Activated T-helper 1 cell treated with anti-CD3 and anti-CD28 coated beads, Interleukin-2, amount 50 U/mL, for 16 hours (primary cell): ENCODE data around the gene C9orf43.
"Not testable (repeated sequence)": the region's sequence is repeated elsewhere in the genome, so short reads cannot be mapped to it uniquely, and the experiment has no call there.

ENCODE experiments used
- DNase-seq, 2 donors: peaks; one replicate each; pipeline ENCODE4 v3.0.0-alpha.2; 2020; ENCODE audit warnings: low read depth in 1 of 2, low spot score in 1 of 2

Gene C9orf43

DNA sequence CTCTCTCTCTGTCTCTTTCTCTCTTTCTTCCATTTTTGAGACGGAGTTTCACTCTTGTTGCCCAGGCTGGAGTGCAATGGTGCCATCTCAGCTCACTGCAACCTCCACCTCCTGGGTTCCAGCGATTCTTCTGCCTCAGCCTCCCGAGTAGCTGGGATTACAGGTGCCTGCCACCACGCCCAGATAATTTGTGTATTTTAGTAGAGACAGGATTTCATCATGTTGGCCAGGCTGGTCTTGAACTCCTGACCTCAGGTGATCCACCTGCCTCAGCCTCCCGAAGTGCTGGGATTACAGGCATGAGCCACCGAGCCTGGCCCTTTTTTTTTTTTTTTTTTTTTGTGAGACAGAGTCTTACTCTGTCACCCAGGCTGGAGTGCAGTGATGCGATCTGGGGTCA lies 29.1 kb upstream of the C9orf43 start:
- not testable (repeated sequence) for DNase-seq

- DNase-seq = no peak
Measured at GRCh38 chr9:113381909-113382411, 28.6 kb upstream of the C9orf43 start.

DNA sequence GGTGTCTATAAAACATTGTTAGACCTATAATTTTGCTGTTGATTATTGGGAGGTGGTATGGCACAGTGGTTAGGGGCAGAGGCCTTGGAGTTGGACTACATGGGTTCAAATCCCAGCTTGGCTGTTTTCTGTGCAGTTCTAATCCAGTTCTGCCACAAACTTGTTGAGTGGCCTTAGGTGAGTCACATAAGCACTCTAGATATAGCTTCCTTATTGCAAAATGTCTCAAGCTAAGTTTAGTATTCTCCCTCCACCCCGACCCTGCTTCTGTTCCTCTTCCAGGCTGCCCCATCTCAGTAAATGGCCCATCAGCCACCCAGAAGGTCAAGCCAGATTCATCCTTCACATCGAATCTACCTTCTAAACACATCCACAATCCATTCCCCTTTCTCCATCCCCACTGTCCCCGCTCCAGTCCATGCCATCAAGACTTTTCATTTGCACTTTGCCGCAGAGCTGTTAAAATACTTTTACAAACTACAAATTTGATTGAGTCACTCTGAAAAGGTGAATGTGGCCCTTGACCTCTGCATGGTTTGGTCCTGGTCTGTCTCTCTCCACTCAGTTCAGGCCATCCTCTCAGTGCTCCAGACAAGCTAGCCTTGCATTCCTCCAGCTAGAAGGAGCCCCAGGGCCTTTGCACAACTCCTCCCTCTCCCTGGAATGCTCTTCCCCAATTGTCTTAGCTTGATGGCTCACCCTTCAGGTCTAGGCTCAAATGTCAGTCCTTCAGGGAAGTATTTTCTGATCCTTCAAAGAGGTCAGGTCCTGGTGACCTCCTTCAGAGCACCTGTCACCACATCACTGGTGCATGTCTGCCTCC lies 23.8 kb upstream of the C9orf43 start:
- no peak for DNase-seq

- no peak for DNase-seq
Measured at GRCh38 chr9:113387560-113388230, 22.9 kb upstream of the C9orf43 start.

GRCh38 chr9:113388833-113389232 lies 21.7 kb upstream of the C9orf43 start:
- no peak for DNase-seq

GRCh38 chr9:113389451-113389850 lies 21.1 kb upstream of the C9orf43 start:
- no peak for DNase-seq

GRCh38 chr9:113390192-113390960 lies 20.2 kb upstream of the C9orf43 start:
- DNase-seq = no peak

DNA sequence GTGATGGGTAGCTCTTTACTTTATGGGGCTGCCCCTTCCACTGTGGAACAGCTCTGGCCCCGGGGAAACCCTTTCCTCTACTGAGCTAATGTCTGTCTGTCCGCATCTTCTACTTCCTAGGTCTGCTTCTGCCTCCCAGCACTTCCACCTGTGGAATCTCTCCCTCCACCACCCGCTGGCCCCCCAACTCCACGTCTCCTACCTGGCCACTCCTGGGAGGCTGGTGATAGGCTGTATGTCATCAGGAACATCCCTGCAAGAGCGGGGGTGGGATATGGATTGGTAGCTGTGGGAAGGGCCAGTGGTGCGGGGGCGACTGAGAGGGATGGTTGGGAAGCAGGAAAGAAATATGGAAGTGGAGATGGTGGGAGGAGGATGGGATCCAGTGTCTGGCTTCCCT lies 18.6 kb upstream of the C9orf43 start:
- no peak for DNase-seq

- DNase-seq = no peak
Measured at GRCh38 chr9:113393281-113393680, 17.3 kb upstream of the C9orf43 start.

DNA sequence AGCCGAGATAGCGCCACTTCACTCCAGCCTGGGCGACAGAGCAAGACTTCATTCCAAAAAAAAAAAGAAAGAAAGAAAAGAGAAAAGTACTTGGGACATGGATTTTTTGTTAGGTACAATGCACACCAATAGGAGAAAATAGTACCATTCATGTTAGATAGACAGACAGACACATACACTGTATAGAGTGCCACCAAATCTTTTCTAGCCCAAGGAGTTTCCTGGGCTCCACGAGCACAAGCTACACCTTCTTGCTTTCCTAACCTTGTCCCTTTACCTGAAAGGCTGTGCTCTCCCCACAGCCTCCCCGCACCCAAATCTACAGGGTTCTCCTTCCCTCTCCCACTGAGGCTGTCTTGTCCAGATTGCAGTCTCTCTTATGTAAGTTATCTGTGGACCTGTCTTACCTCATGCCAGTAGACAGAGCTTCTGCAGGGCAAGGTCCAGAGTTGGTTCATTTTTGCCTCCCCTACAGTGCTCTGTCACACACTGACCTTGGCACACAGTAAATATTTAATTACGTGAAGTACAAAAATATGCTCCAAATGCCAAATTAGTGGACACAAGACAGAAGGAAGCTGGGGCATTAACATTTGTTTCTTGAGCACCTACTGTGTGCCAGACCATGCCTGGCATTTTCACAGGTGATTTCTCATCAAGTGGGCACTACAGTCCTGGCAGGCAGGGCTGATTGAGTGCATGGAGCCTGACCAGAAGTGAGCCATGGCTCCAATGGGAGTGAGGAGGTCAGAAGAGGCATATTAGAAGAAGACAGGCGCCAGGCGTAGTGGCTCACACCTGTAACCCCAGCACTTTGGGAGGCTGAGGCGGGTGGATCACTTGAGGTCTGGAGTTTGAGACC lies 15.3 kb upstream of the C9orf43 start:
- no peak for DNase-seq

DNA sequence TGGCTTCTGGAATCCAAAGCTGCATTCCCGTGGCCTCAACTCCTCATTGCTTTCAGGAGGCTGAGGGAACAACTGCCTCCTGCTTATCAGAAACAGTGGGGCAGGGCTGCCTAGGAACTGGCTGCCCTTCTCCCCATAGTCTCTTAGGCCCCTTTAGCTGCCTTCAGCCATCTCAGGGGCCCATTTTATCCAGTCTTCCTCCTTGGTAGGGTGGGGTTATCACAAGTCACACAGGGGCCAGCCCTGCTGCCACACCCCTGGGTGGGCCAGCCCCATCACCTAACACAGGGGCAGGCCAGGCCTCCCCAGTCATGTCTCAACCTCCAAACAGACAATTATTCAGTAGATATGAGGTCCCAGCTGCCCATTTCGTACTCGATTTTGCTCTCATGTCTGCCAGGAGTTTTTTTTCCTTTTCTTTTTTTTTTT lies 13.3 kb upstream of the C9orf43 start:
- DNase-seq = no peak

- no peak for DNase-seq
Measured at GRCh38 chr9:113398796-113399195, 11.8 kb upstream of the C9orf43 start.

GRCh38 chr9:113399646-113400200 lies 10.8 kb upstream of the C9orf43 start:
- DNase-seq = no peak

GRCh38 chr9:113401027-113401792 lies 9.3 kb upstream of the C9orf43 start, which contains the start of gene ALAD:
ALAD (minus strand) TSS chr9:113401284; CDS start chr9:113393559, 7,725 bp downstream.
- peak; percentile 99 for DNase-seq

DNA sequence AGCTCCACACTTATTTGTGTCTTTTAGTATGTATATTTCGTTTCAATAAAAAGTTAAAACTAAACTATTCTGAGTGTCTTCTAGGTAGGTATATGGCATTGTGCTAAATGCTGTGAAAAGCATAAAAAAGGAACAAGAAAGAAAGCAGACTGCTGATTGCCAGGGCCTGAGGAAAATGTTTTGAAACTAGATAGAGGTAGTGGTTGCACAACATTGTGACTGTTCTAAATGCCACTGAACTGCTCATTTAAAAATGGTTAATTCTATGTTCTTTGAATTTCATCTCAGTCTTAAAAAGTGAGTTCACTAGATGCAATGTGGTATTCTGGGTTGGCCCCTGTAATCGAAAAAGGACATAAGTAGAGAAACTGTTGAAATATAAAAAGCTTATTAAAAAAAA lies 6.9 kb upstream of the C9orf43 start:
- DNase-seq = no peak

DNA sequence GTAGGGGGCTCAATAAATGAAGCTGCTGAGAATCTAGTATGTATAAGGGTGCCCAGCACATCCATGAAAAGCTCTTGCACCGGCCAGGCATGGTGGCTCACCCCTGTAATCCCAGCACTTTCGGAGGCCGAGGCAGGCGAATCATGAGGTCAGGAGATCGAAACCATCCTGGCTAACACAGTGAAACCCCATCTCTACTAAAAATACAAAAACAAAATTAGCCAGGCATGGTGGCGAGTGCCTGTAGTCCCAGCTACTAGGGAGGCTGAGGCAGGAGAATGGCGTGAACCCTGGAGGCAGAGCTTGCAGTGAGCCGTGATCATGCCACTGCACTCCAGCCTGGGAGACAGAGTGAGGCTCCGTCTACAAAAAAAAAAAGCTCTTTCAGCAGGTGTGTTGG lies 4.2 kb upstream of the C9orf43 start:
- DNase-seq = not testable (repeated sequence)

DNA sequence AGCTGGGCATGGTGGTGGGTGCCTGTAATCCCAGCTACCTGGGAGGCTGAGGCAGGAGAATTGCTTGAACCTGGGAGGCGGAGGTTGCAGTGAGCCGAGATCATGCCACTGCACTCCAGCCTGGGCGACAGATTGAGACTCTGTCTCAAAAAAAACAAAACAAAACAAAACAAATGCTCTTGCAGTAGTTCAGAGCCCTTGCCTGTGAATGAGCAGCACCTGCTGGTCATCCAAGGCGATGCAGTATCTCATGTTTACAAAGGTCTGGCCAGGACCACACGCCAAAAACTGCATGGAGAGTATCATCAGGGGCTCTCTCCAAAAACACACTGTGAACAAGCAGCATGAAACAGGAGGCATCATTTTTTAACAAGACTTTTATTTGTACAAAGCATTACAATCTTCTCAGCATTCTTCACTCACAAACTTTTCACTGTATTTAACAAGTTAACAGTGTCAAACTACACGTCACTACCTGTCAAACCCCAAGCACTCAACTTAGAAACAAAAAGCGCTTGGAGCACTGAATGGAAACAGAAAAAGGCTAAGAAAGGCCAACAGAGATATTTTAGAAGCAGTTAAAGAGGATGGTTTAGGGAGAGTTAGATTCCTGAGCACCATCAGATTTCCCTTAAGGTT lies 3.6 kb upstream of the C9orf43 start:
- DNase-seq = peak in 1 of 2 donors; percentile 15

DNA sequence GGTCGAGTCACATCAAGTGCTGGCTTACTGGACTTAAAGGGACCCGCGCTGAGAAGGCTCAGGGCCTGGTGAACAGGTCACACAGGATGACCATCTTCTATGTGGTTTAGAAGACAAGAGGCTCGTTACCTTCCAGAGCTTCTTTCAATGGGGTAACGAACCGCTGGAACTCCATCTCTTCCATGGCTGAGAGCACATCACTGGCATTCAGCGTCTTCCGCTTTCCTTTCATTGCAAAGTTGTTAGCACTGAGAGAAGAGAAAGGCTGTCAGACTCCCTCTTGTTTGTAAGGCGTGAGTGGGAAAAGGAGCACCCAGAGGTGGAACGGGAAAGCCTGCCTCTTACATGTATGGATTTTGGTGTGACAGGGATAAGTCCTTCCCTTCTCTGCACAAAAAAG lies 1.1 kb upstream of the C9orf43 start:
- DNase-seq = no peak

DNA sequence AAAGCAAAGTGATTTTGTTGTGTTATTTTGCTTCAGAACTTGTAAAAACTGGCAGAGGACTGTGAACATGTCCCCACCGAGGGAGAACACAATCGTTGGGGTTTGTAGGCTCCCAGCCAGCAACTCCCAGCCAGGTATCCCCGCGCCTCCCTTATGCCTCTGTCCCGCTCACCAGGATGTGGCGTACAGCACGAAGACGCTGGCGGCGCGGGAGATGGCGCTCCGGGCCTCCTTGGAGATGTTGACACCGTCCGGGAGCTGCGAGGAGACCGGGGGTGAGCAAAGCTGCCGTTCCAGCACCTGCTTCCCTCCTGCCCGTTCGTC lies 702 bp upstream of the C9orf43 start:
- DNase-seq = no peak
